Measurements from ENCODE around the gene MAP7.

- TF ChIP-seq CTCF (conservative IDR thresholded peaks at IDR 0.05; ENCODE audit: low read depth in 2 of 2): no peak
- TF ChIP-seq EZH2 (IDR thresholded peaks at IDR 0.05; ENCODE audit: low read depth, unreplicated experiment): no peak
- TF ChIP-seq POLR2AphosphoS5 (IDR thresholded peaks at IDR 0.05; ENCODE audit: low read depth): no peak
- TF ChIP-seq, protein P1, sequence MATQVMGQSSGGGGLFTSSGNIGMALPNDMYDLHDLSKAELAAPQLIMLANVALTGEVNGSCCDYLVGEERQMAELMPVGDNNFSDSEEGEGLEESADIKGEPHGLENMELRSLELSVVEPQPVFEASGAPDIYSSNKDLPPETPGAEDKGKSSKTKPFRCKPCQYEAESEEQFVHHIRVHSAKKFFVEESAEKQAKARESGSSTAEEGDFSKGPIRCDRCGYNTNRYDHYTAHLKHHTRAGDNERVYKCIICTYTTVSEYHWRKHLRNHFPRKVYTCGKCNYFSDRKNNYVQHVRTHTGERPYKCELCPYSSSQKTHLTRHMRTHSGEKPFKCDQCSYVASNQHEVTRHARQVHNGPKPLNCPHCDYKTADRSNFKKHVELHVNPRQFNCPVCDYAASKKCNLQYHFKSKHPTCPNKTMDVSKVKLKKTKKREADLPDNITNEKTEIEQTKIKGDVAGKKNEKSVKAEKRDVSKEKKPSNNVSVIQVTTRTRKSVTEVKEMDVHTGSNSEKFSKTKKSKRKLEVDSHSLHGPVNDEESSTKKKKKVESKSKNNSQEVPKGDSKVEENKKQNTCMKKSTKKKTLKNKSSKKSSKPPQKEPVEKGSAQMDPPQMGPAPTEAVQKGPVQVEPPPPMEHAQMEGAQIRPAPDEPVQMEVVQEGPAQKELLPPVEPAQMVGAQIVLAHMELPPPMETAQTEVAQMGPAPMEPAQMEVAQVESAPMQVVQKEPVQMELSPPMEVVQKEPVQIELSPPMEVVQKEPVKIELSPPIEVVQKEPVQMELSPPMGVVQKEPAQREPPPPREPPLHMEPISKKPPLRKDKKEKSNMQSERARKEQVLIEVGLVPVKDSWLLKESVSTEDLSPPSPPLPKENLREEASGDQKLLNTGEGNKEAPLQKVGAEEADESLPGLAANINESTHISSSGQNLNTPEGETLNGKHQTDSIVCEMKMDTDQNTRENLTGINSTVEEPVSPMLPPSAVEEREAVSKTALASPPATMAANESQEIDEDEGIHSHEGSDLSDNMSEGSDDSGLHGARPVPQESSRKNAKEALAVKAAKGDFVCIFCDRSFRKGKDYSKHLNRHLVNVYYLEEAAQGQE (IDR thresholded peaks at IDR 0.05; ENCODE audit: unreplicated experiment): no peak
- no peak for TF ChIP-seq CREB1 (CRISPR knock-in tag; IDR thresholded peaks at IDR 0.05; ENCODE audit: low read depth)
Measured at GRCh38 chr6:136552054-136552453, 1.8 kb upstream of the MAP7 start.
